WTC11 (cell line): Measurements from ENCODE around the gene ANKS3. TPM values are rescaled to one million over a fixed set of nuclear protein-coding genes. Genes with fewer than 3 reads are reported as not detected.

Experiments used
- ATAC-seq: fragments of 200-7000 bp; cut with Tn5 transposase; 2 replicates; pipeline ENCODE4 v1.10.0; 2021; ENCODE audit warnings: mild to moderate bottlenecking, moderate library complexity
- CTCF ChIA-PET: fragments of 300-600 bp; sonication (Branson Sonifier 250); formaldehyde crosslinking; loops from one replicate; lab custom pipeline; 2021; ENCODE audit warnings: antibody characterized with exemption; lab: Charles Lee
- POLR2A ChIA-PET: fragments of 350-600 bp; sonication (Branson Sonifier 250); formaldehyde crosslinking; loops from one replicate; lab custom pipeline; 2021; ENCODE audit warnings: antibody characterized with exemption; lab: Charles Lee
- DNase-seq: peaks from one replicate; pipeline ENCODE4 v3.0.0; 2021; ENCODE audit warnings: low spot score
- H3K27ac Mint-ChIP-seq: 2 replicates; pipeline ENCODE4 v1.8.0; 2021; ENCODE audit warnings: mixed read lengths
- H3K27me3 Mint-ChIP-seq: 2 replicates; pipeline ENCODE4 v1.8.0; 2021; ENCODE audit warnings: low read depth, mild to moderate bottlenecking, moderate library complexity, mixed read lengths
- H3K36me3 Mint-ChIP-seq: 2 replicates; pipeline ENCODE4 v1.8.0; 2021; ENCODE audit warnings: mixed read lengths
- H3K4me1 Mint-ChIP-seq: 2 replicates; pipeline ENCODE4 v1.8.0; 2022; ENCODE audit warnings: mixed read lengths
- H3K4me3 Mint-ChIP-seq: 2 replicates; pipeline ENCODE4 v1.8.0; 2021; ENCODE audit warnings: mild to moderate bottlenecking, moderate library complexity, mixed read lengths
- H3K9me3 Mint-ChIP-seq: 2 replicates; pipeline ENCODE4 v1.8.0; 2021; ENCODE audit warnings: mixed read lengths
- CDX4 ChIP-seq: fragments of 250-450 bp; sonication (Bioruptor Pico); IDR thresholded peaks from 2 replicates; pipeline ENCODE4 v1.9.0; 2021; ENCODE audit warnings: moderate library complexity, mild to moderate bottlenecking, inconsistent platforms, borderline replicate concordance
- E2F4 ChIP-seq: sonication (generic); formaldehyde crosslinking; IDR thresholded peaks from 2 replicates; pipeline ENCODE4 v1.8.1; 2022; ENCODE audit warnings: low read depth, mild to moderate bottlenecking, moderate library complexity, missing genetic modification reagents, borderline replicate concordance
- ETV6 ChIP-seq: sonication (generic); formaldehyde crosslinking; IDR thresholded peaks from 2 replicates; pipeline ENCODE4 v1.8.1; 2022; ENCODE audit warnings: mild to moderate bottlenecking, missing genetic modification reagents
- FOXK1 ChIP-seq: sonication (generic); formaldehyde crosslinking; IDR thresholded peaks from 2 replicates; pipeline ENCODE4 v1.8.0; 2022; ENCODE audit warnings: mild to moderate bottlenecking, moderate library complexity, missing genetic modification reagents
- MXD4 ChIP-seq: fragments of 250-450 bp; sonication (Bioruptor Pico); IDR thresholded peaks from 2 replicates; pipeline ENCODE4 v1.8.0; 2021; ENCODE audit warnings: mild to moderate bottlenecking, moderate library complexity, borderline replicate concordance
- NFATC4 ChIP-seq: fragments of 250-450 bp; sonication (Bioruptor Pico); IDR thresholded peaks from 2 replicates; pipeline ENCODE4 v1.9.0; 2021; ENCODE audit warnings: mild to moderate bottlenecking
- NR1H2 ChIP-seq: sonication (generic); formaldehyde crosslinking; IDR thresholded peaks from 2 replicates; pipeline ENCODE4 v1.9.0; 2021; ENCODE audit warnings: mild to moderate bottlenecking, moderate library complexity, missing genetic modification reagents
- USF1 ChIP-seq: sonication (generic); formaldehyde crosslinking; IDR thresholded peaks from 2 replicates; pipeline ENCODE4 v1.8.0; 2022; ENCODE audit warnings: mild to moderate bottlenecking, missing genetic modification reagents
- ZNF138 ChIP-seq: sonication (generic); formaldehyde crosslinking; conservative IDR thresholded peaks from 2 replicates; pipeline ENCODE4 v1.8.1; 2022; ENCODE audit warnings: mild to moderate bottlenecking, moderate library complexity, missing genetic modification reagents
- ZNF317 ChIP-seq: sonication (generic); formaldehyde crosslinking; IDR thresholded peaks from 2 replicates; pipeline ENCODE4 v1.8.1; 2023; ENCODE audit warnings: low read depth, mild to moderate bottlenecking, moderate library complexity, missing genetic modification reagents, borderline replicate concordance
- ZNF671 ChIP-seq: fragments of 250-450 bp; sonication (Bioruptor Pico); IDR thresholded peaks from 2 replicates; pipeline ENCODE4 v1.8.0; 2021; ENCODE audit warnings: mild to moderate bottlenecking
- total RNA-seq: library from RNA; stranded (reverse); gene quantifications from 3 replicates; pipeline ENCODE4 v1.2.3, GENCODE V29; 2021
- TF ChIP-seq, protein P1 (sequence below): fragments of 200-600 bp; IDR thresholded peaks from 2 replicates; pipeline ENCODE4 v1.8.0; 2022; ENCODE audit warnings: antibody characterized with exemption
- TF ChIP-seq, protein P2 (sequence below): sonication (generic); formaldehyde crosslinking; IDR thresholded peaks from 2 replicates; pipeline ENCODE4 v1.8.1; 2023; ENCODE audit warnings: mild to moderate bottlenecking, missing genetic modification reagents
- TF ChIP-seq, protein P3 (sequence below): sonication (generic); formaldehyde crosslinking; IDR thresholded peaks from 2 replicates; pipeline ENCODE4 v1.8.1; 2022; ENCODE audit warnings: missing genetic modification reagents, borderline replicate concordance
- TF ChIP-seq, protein P4 (sequence below): sonication (generic); formaldehyde crosslinking; IDR thresholded peaks from 2 replicates; pipeline ENCODE4 v1.8.1; 2023; ENCODE audit warnings: mild to moderate bottlenecking, missing genetic modification reagents

The ANKS3 gene
- total RNA-seq, 1 experiment from 2014 or later, result 35.6 TPM

DNA sequence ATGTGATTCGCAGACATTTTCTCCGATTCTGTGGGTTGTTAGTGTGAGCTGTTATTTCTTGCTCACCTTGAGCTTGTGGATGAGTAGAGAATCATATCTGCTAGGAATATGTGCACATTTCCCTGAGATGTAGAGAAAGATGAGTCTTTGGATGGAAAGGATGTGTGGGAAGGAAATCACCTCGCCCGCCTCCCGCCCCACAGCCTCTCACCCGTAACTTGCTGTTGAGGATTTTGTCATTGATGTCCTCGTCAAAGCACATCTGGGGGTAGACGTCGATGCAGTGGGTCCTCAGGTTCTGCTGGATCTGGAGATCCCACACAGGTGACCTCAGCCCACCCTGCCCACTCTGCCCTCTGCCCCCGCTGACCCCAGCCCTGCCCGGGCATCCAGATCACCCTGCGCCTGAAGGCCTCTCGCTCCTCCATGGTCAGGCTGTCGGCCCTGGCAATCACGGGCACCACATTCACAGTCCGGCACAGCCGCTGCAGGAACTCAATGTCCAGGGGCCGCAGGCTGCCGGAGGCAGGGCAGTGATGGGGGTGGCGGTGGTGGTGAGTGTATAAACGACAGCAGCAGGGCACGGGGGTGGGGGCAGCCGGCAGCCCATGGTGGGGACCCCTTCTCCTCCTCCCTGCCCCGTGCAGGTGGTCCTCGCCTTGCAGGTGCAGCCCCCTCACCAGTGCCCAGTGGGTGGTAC lies 49.3 kb upstream of the ANKS3 start:
- Mint-ChIP-seq H3K9me3 (no peaks in the 10 kb centered on the region), H3K27ac (no peak overlapping the region), H3K36me3 (no peaks in the 10 kb centered on the region), H3K4me3 (no peak overlapping the region), H3K4me1 (peaks cover 9% of the 10 kb centered on the region), H3K27me3 (no peaks in the 10 kb centered on the region; the same call in 1 of the 2 replicates)
- POLR2A ChIA-PET, result no interaction called here
- DNase-seq, result no peak
- ATAC-seq, result no peak
- CTCF ChIA-PET, result no interaction called here
- TF ChIP-seq, protein P1, sequence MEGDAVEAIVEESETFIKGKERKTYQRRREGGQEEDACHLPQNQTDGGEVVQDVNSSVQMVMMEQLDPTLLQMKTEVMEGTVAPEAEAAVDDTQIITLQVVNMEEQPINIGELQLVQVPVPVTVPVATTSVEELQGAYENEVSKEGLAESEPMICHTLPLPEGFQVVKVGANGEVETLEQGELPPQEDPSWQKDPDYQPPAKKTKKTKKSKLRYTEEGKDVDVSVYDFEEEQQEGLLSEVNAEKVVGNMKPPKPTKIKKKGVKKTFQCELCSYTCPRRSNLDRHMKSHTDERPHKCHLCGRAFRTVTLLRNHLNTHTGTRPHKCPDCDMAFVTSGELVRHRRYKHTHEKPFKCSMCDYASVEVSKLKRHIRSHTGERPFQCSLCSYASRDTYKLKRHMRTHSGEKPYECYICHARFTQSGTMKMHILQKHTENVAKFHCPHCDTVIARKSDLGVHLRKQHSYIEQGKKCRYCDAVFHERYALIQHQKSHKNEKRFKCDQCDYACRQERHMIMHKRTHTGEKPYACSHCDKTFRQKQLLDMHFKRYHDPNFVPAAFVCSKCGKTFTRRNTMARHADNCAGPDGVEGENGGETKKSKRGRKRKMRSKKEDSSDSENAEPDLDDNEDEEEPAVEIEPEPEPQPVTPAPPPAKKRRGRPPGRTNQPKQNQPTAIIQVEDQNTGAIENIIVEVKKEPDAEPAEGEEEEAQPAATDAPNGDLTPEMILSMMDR, result no peak

DNA sequence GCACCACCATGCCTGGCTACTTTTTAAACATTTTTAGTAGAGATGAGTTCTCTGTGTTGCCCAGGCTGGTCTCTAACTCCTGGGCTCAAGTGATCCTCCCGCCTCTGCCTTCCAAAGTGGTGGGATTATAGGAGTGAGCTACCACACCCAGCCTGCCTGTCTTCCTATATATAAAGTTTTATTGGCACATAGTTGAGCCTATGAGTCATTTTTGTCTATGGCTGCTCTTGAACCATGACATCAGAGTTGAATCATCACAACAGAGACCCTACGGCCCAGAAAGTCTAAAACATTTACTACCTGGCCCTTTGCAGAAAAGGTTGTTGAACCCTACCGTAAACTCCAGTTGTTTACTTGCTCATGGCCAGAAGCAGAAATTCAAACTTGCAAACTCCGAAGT lies 46.2 kb upstream of the ANKS3 start:
- ChIA-PET POLR2A (no interaction called here), CTCF (interaction anchor here (1.6 kb wide), 1 partner anchor 262 kb away, joined by 3 read pairs; no protein-coding TSS in a partner anchor)
- no peaks in the 10 kb centered on the region for H3K36me3 Mint-ChIP-seq
- no peak overlapping the region for H3K27ac Mint-ChIP-seq
- peaks cover 4% of the 10 kb centered on the region; the same call in 1 of the 2 replicates for H3K4me1 Mint-ChIP-seq
- ATAC-seq, result no peak
- H3K9me3 Mint-ChIP-seq, result no peaks in the 10 kb centered on the region
- TF ChIP-seq, protein P2, sequence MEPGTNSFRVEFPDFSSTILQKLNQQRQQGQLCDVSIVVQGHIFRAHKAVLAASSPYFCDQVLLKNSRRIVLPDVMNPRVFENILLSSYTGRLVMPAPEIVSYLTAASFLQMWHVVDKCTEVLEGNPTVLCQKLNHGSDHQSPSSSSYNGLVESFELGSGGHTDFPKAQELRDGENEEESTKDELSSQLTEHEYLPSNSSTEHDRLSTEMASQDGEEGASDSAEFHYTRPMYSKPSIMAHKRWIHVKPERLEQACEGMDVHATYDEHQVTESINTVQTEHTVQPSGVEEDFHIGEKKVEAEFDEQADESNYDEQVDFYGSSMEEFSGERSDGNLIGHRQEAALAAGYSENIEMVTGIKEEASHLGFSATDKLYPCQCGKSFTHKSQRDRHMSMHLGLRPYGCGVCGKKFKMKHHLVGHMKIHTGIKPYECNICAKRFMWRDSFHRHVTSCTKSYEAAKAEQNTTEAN, result no peak
- TF ChIP-seq, protein P3, sequence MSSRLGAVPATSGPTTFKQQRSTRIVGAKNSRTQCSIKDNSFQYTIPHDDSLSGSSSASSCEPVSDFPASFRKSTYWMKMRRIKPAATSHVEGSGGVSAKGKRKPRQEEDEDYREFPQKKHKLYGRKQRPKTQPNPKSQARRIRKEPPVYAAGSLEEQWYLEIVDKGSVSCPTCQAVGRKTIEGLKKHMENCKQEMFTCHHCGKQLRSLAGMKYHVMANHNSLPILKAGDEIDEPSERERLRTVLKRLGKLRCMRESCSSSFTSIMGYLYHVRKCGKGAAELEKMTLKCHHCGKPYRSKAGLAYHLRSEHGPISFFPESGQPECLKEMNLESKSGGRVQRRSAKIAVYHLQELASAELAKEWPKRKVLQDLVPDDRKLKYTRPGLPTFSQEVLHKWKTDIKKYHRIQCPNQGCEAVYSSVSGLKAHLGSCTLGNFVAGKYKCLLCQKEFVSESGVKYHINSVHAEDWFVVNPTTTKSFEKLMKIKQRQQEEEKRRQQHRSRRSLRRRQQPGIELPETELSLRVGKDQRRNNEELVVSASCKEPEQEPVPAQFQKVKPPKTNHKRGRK (CRISPR knock-in tag), result no peak
- no peak for TF ChIP-seq E2F4 (CRISPR knock-in tag)
- DNase-seq, result no peak
- H3K4me3 Mint-ChIP-seq, result no peak overlapping the region
- no peaks in the 10 kb centered on the region; the same call in 1 of the 2 replicates for H3K27me3 Mint-ChIP-seq

DNA sequence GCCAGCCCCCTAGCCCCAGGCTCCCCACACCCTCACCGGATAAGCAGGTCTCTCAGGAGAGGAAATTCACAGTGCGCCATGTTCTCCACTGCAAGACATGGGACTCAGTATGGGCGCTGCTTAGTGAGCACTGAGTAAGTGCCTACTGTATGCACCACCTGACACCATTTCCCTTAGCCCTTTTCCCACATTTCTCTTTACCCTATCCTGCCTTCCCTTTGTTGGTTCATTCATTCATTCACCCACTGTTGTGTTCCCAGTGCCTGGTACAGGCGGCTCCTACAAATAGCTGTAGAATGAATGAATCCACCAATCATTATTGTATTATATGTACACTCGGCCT lies 44.0 kb upstream of the ANKS3 start:
- no peak for ATAC-seq
- no peak overlapping the region for H3K27ac Mint-ChIP-seq
- TF ChIP-seq CDX4 (CRISPR knock-in tag) (no peak), ZNF317 (CRISPR knock-in tag) (no peak), USF1 (CRISPR knock-in tag) (no peak), E2F4 (CRISPR knock-in tag) (no peak), ZNF138 (CRISPR knock-in tag) (no peak), NFATC4 (CRISPR knock-in tag) (no peak), ZNF671 (CRISPR knock-in tag) (no peak), ETV6 (CRISPR knock-in tag) (no peak), NR1H2 (CRISPR knock-in tag) (no peak), MXD4 (CRISPR knock-in tag) (no peak), FOXK1 (no peak)
- TF ChIP-seq, protein P4, sequence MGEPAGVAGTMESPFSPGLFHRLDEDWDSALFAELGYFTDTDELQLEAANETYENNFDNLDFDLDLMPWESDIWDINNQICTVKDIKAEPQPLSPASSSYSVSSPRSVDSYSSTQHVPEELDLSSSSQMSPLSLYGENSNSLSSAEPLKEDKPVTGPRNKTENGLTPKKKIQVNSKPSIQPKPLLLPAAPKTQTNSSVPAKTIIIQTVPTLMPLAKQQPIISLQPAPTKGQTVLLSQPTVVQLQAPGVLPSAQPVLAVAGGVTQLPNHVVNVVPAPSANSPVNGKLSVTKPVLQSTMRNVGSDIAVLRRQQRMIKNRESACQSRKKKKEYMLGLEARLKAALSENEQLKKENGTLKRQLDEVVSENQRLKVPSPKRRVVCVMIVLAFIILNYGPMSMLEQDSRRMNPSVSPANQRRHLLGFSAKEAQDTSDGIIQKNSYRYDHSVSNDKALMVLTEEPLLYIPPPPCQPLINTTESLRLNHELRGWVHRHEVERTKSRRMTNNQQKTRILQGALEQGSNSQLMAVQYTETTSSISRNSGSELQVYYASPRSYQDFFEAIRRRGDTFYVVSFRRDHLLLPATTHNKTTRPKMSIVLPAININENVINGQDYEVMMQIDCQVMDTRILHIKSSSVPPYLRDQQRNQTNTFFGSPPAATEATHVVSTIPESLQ (CRISPR knock-in tag), result no peak
- TF ChIP-seq, protein P1, result no peak
- POLR2A ChIA-PET, result no interaction called here
- no peaks in the 10 kb centered on the region for H3K36me3 Mint-ChIP-seq
- no peaks in the 10 kb centered on the region; the same call in 1 of the 2 replicates for H3K27me3 Mint-ChIP-seq
- no peak overlapping the region for H3K4me3 Mint-ChIP-seq
- H3K9me3 Mint-ChIP-seq, result no peaks in the 10 kb centered on the region
- no peak for DNase-seq
- CTCF ChIA-PET, result interaction anchor here (1.2 kb wide), 1 partner anchor 95 kb away, joined by 4 read pairs; no protein-coding TSS in a partner anchor
- no peaks in the 10 kb centered on the region for H3K4me1 Mint-ChIP-seq
